Nephron progenitor cell (in vitro differentiated cells): ENCODE measurements around the gene CFC1B.
"Not testable (repeated sequence)": the region's sequence is repeated elsewhere in the genome, so short reads cannot be mapped to it uniquely, and the experiment has no call there.

Experiments
- DNase-seq: peaks from one replicate; pipeline ENCODE4 v3.0.0; 2021
- H3K27ac Mint-ChIP-seq: 2 replicates; pipeline ENCODE4 v1.8.0; 2021; ENCODE audit warnings: mild to moderate bottlenecking, moderate library complexity, mixed read lengths
- H3K27me3 Mint-ChIP-seq: 2 replicates; pipeline ENCODE4 v1.8.0; 2021; ENCODE audit warnings: mild to moderate bottlenecking, low read depth, mixed read lengths; ENCODE audit not compliant: poor library complexity
- H3K36me3 Mint-ChIP-seq: 2 replicates; pipeline ENCODE4 v1.8.0; 2021; ENCODE audit warnings: low read depth, mixed read lengths
- H3K4me1 Mint-ChIP-seq: 2 replicates; pipeline ENCODE4 v1.8.0; 2021; ENCODE audit warnings: mixed read lengths
- H3K4me3 Mint-ChIP-seq: 2 replicates; pipeline ENCODE4 v1.8.0; 2021; ENCODE audit warnings: mild to moderate bottlenecking, moderate library complexity, mixed read lengths
- H3K9me3 Mint-ChIP-seq: 2 replicates; pipeline ENCODE4 v1.8.0; 2021; ENCODE audit warnings: mild to moderate bottlenecking, moderate library complexity, mixed read lengths

The CFC1B gene

GRCh38 chr2:130542789-130543188 is 21.8 kb downstream of the CFC1B start:
- H3K36me3 Mint-ChIP-seq, H3K4me3 Mint-ChIP-seq, DNase-seq, H3K27ac Mint-ChIP-seq, H3K27me3 Mint-ChIP-seq, H3K9me3 Mint-ChIP-seq, H3K4me1 Mint-ChIP-seq: not testable (repeated sequence)

GRCh38 chr2:130543785-130544528 is 22.9 kb downstream of the CFC1B start:
- H3K4me3 Mint-ChIP-seq, H3K27me3 Mint-ChIP-seq, DNase-seq, H3K36me3 Mint-ChIP-seq, H3K4me1 Mint-ChIP-seq, H3K9me3 Mint-ChIP-seq, H3K27ac Mint-ChIP-seq: not testable (repeated sequence)

- H3K27ac Mint-ChIP-seq, H3K4me1 Mint-ChIP-seq, H3K4me3 Mint-ChIP-seq, H3K27me3 Mint-ChIP-seq, H3K36me3 Mint-ChIP-seq, DNase-seq, H3K9me3 Mint-ChIP-seq: not testable (repeated sequence)
Observed at GRCh38 chr2:130544978-130545377, 24.0 kb downstream of the CFC1B start.

GRCh38 chr2:130548418-130548817 is 27.4 kb downstream of the CFC1B start:
- not testable (repeated sequence) for H3K4me3 Mint-ChIP-seq, H3K9me3 Mint-ChIP-seq, H3K27me3 Mint-ChIP-seq, H3K4me1 Mint-ChIP-seq, H3K27ac Mint-ChIP-seq, H3K36me3 Mint-ChIP-seq, DNase-seq

GRCh38 chr2:130549475-130549874 is 28.5 kb downstream of the CFC1B start:
- H3K27ac Mint-ChIP-seq, H3K27me3 Mint-ChIP-seq, H3K9me3 Mint-ChIP-seq, H3K4me1 Mint-ChIP-seq, DNase-seq, H3K36me3 Mint-ChIP-seq, H3K4me3 Mint-ChIP-seq: not testable (repeated sequence)

- H3K4me1 Mint-ChIP-seq, H3K9me3 Mint-ChIP-seq, H3K27ac Mint-ChIP-seq, H3K36me3 Mint-ChIP-seq, DNase-seq, H3K4me3 Mint-ChIP-seq, H3K27me3 Mint-ChIP-seq: not testable (repeated sequence)
Observed at GRCh38 chr2:130554178-130554577, 33.2 kb downstream of the CFC1B start.

- not testable (repeated sequence) for H3K4me3 Mint-ChIP-seq, H3K36me3 Mint-ChIP-seq, H3K9me3 Mint-ChIP-seq, H3K27me3 Mint-ChIP-seq, H3K4me1 Mint-ChIP-seq, H3K27ac Mint-ChIP-seq, DNase-seq
Observed at GRCh38 chr2:130556441-130556840, 35.4 kb downstream of the CFC1B start.

- H3K9me3 Mint-ChIP-seq, H3K4me1 Mint-ChIP-seq, H3K27ac Mint-ChIP-seq, H3K36me3 Mint-ChIP-seq, H3K4me3 Mint-ChIP-seq, DNase-seq, H3K27me3 Mint-ChIP-seq: not testable (repeated sequence)
Observed at GRCh38 chr2:130566165-130566564, 45.1 kb downstream of the CFC1B start.

GRCh38 chr2:130571929-130572328 is 50.9 kb downstream of the CFC1B start:
- DNase-seq, H3K27ac Mint-ChIP-seq, H3K9me3 Mint-ChIP-seq, H3K4me3 Mint-ChIP-seq, H3K4me1 Mint-ChIP-seq, H3K27me3 Mint-ChIP-seq, H3K36me3 Mint-ChIP-seq: not testable (repeated sequence)

- not testable (repeated sequence) for H3K36me3 Mint-ChIP-seq, H3K27me3 Mint-ChIP-seq, H3K27ac Mint-ChIP-seq, H3K9me3 Mint-ChIP-seq, DNase-seq, H3K4me1 Mint-ChIP-seq, H3K4me3 Mint-ChIP-seq
Observed at GRCh38 chr2:130574230-130574629, 53.2 kb downstream of the CFC1B start.

- not testable (repeated sequence) for H3K27me3 Mint-ChIP-seq, H3K36me3 Mint-ChIP-seq
Observed at GRCh38 chr2:130576209-130576784, 55.3 kb downstream of the CFC1B start.

GRCh38 chr2:130577559-130577958 is 56.5 kb downstream of the CFC1B start:
- H3K36me3 Mint-ChIP-seq, H3K27me3 Mint-ChIP-seq, H3K9me3 Mint-ChIP-seq, H3K27ac Mint-ChIP-seq, H3K4me1 Mint-ChIP-seq, H3K4me3 Mint-ChIP-seq, DNase-seq: not testable (repeated sequence)

More at GRCh38 chr2:130576209-130576784, 55.3 kb downstream of the CFC1B start:
- DNase-seq, H3K9me3 Mint-ChIP-seq, H3K4me3 Mint-ChIP-seq, H3K4me1 Mint-ChIP-seq, H3K27ac Mint-ChIP-seq: not testable (repeated sequence)
